HL-60/S4 treated with phorbol 12-myristate 13-acetate at 8.2 ng/mL for 4 days and 3 days (cell line): Measurements from ENCODE around the gene ALDOA.

ENCODE experiments used
- in situ Hi-C: fragments of 300-500 bp; cut with MboI; formaldehyde crosslinking; loops from 2 replicates; pipeline ENCODE4 v1.15.0; 2022; ENCODE audit warnings: low sequenced_read_pairs

Gene ALDOA

GRCh38 chr16:30068333-30068732, 2.8 kb downstream of the ALDOA start:
- in situ Hi-C loops = no loop called here

- in situ Hi-C loops = no loop called here
These were observed 3.4 kb downstream of the ALDOA start for GRCh38 chr16:30068750-30069610.

GRCh38 chr16:30069611-30070462, 4.3 kb downstream of the ALDOA start:
- in situ Hi-C loops = no loop called here

- in situ Hi-C loops = no loop called here
These were observed 4.9 kb downstream of the ALDOA start for GRCh38 chr16:30070490-30070889.

- in situ Hi-C loops = no loop called here
These were observed 10.1 kb downstream of the ALDOA start, which contains the start of gene PPP4C for GRCh38 chr16:30075503-30076275. TSS of gene PPP4C (plus strand) at chr16:30075994. CDS start at chr16:30076378, 384 bp downstream.

- in situ Hi-C loops = no loop called here
These were observed 10.8 kb downstream of the ALDOA start for GRCh38 chr16:30076276-30076791.

GRCh38 chr16:30077656-30078055, 12.1 kb downstream of the ALDOA start:
- in situ Hi-C loops = no loop called here

GRCh38 chr16:30078744-30079143, 13.2 kb downstream of the ALDOA start:
- in situ Hi-C loops = no loop called here

- in situ Hi-C loops = no loop called here
These were observed 13.9 kb downstream of the ALDOA start for GRCh38 chr16:30079480-30079879.

GRCh38 chr16:30082545-30083090, 17.1 kb downstream of the ALDOA start:
- in situ Hi-C loops = no loop called here

- in situ Hi-C loops = no loop called here
These were observed 17.9 kb downstream of the ALDOA start for GRCh38 chr16:30083216-30084055.

GRCh38 chr16:30084096-30084815, 18.7 kb downstream of the ALDOA start:
- in situ Hi-C loops = no loop called here

- in situ Hi-C loops = no loop called here
These were observed 19.2 kb downstream of the ALDOA start for GRCh38 chr16:30084816-30085159.

GRCh38 chr16:30085247-30085646, 19.7 kb downstream of the ALDOA start:
- in situ Hi-C loops = no loop called here

GRCh38 chr16:30085820-30086219, 20.3 kb downstream of the ALDOA start:
- in situ Hi-C loops = no loop called here

GRCh38 chr16:30086291-30087140, 21.0 kb downstream of the ALDOA start:
- in situ Hi-C loops = no loop called here

GRCh38 chr16:30087181-30087898, 21.8 kb downstream of the ALDOA start:
- in situ Hi-C loops = no loop called here
